Measurements from ENCODE around the gene MYOCD.
A peak's percentile ranks its signal among the peaks of the same experiment; 100 is the strongest.

The MYOCD gene

GRCh38 chr17:12641084-12641483 is 24.6 kb upstream of the MYOCD start:
- no peak for DNase-seq (ENCODE audit: low spot score)

GRCh38 chr17:12642034-12642433 is 23.7 kb upstream of the MYOCD start:
- no peak for DNase-seq (ENCODE audit: low spot score)

- no peak for DNase-seq (ENCODE audit: low spot score)
Measured at GRCh38 chr17:12643822-12644221, 21.9 kb upstream of the MYOCD start.

- DNase-seq (ENCODE audit: low spot score) = no peak
Measured at GRCh38 chr17:12644623-12645022, 21.1 kb upstream of the MYOCD start.

GRCh38 chr17:12646761-12647422 is 18.8 kb upstream of the MYOCD start:
- no peak for DNase-seq (ENCODE audit: low spot score)

GRCh38 chr17:12648498-12648897 is 17.2 kb upstream of the MYOCD start:
- no peak for DNase-seq (ENCODE audit: low spot score)

GRCh38 chr17:12655936-12656335 is 9.8 kb upstream of the MYOCD start:
- DNase-seq (ENCODE audit: low spot score) = no peak

- no peak for DNase-seq (ENCODE audit: low spot score)
Measured at GRCh38 chr17:12656354-12656753, 9.3 kb upstream of the MYOCD start.

GRCh38 chr17:12659500-12659899 is 6.2 kb upstream of the MYOCD start:
- DNase-seq (ENCODE audit: low spot score) = peak; percentile 25

- DNase-seq (ENCODE audit: low spot score) = no peak
Measured at GRCh38 chr17:12664252-12664651, 1.4 kb upstream of the MYOCD start.

- DNase-seq (ENCODE audit: low spot score) = peak; percentile 22
Measured at GRCh38 chr17:12664894-12665262, 812 bp upstream of the MYOCD start.

- DNase-seq (ENCODE audit: low spot score) = no peak
Measured at GRCh38 chr17:12666718-12667117, 1.0 kb downstream of the MYOCD start.

GRCh38 chr17:12667299-12667958 is 1.7 kb downstream of the MYOCD start:
- DNase-seq (ENCODE audit: low spot score) = peak; percentile 74

- DNase-seq (ENCODE audit: low spot score) = no peak
Measured at GRCh38 chr17:12671906-12672305, 6.2 kb downstream of the MYOCD start.

- no peak for DNase-seq (ENCODE audit: low spot score)
Measured at GRCh38 chr17:12672947-12673346, 7.3 kb downstream of the MYOCD start.

- no peak for DNase-seq (ENCODE audit: low spot score)
Measured at GRCh38 chr17:12673788-12674187, 8.1 kb downstream of the MYOCD start.

GRCh38 chr17:12680407-12680897 is 14.8 kb downstream of the MYOCD start:
- peak; percentile 13 for DNase-seq (ENCODE audit: low spot score)

GRCh38 chr17:12680993-12681392 is 15.3 kb downstream of the MYOCD start:
- DNase-seq (ENCODE audit: low spot score) = no peak

- DNase-seq (ENCODE audit: low spot score) = no peak
Measured at GRCh38 chr17:12683299-12683698, 17.6 kb downstream of the MYOCD start.

- no peak for DNase-seq (ENCODE audit: low spot score)
Measured at GRCh38 chr17:12686486-12686885, 20.8 kb downstream of the MYOCD start.

- no peak for DNase-seq (ENCODE audit: low spot score)
Measured at GRCh38 chr17:12688382-12688781, 22.7 kb downstream of the MYOCD start.

GRCh38 chr17:12691173-12691572 is 25.5 kb downstream of the MYOCD start:
- DNase-seq (ENCODE audit: low spot score) = peak; percentile 56

GRCh38 chr17:12693640-12694039 is 27.9 kb downstream of the MYOCD start:
- peak; percentile 28 for DNase-seq (ENCODE audit: low spot score)

GRCh38 chr17:12706070-12706469 is 40.4 kb downstream of the MYOCD start:
- no peak for DNase-seq (ENCODE audit: low spot score)

Measured in AG08396 (cell line).